HL-60 (cell line): ENCODE results near the gene TMC1.

Experiments
- DNase-seq, 2 experiments: peaks; one replicate each; pipeline ENCODE4 v3.0.0-alpha.2; 2010 to 2020; ENCODE audit warnings: low read depth in 1 of 2, low spot score in 1 of 2
- H3K27ac ChIP-seq: fragments of 250-450 bp; sonication (Bioruptor Pico); replicated peaks from 2 replicates; pipeline ENCODE4 v1.5.1; 2020; ENCODE audit warnings: mild to moderate bottlenecking, moderate library complexity
- H3K27me3 ChIP-seq: fragments of 250-450 bp; sonication (Bioruptor Pico); 2 replicates; pipeline ENCODE4 v1.5.1; 2021; ENCODE audit warnings: mild to moderate bottlenecking, moderate library complexity; ENCODE audit not compliant: insufficient read depth, poor library complexity, severe bottlenecking
- H3K4me3 ChIP-seq: replicated peaks from 2 replicates; pipeline ENCODE4 v1.5.1; 2011; ENCODE audit warnings: mild to moderate bottlenecking, control low read depth, low read length; ENCODE audit not compliant: insufficient read depth
- GABPA ChIP-seq: IDR thresholded peaks from 2 replicates; pipeline ENCODE4 v1.6.1; 2012; ENCODE audit warnings: low read depth
- POLR2AphosphoS5 ChIP-seq: IDR thresholded peaks from 2 replicates; pipeline ENCODE4 v1.6.1; 2012; ENCODE audit warnings: low read depth
- SPI1 ChIP-seq: IDR thresholded peaks from 2 replicates; pipeline ENCODE4 v1.6.1; 2012; ENCODE audit warnings: low read depth, mild to moderate bottlenecking, borderline replicate concordance
- TF ChIP-seq, protein P1 (sequence below): IDR thresholded peaks from 2 replicates; pipeline ENCODE4 v1.6.1; 2012; ENCODE audit warnings: low read depth; ENCODE audit not compliant: insufficient replicate concordance
- TF ChIP-seq, protein P2 (sequence below): IDR thresholded peaks from one replicate; pipeline ENCODE4 v1.5.1; 2011; ENCODE audit warnings: low read length, control low read depth, inconsistent platforms; ENCODE audit not compliant: insufficient read depth

TMC1 gene

DNA sequence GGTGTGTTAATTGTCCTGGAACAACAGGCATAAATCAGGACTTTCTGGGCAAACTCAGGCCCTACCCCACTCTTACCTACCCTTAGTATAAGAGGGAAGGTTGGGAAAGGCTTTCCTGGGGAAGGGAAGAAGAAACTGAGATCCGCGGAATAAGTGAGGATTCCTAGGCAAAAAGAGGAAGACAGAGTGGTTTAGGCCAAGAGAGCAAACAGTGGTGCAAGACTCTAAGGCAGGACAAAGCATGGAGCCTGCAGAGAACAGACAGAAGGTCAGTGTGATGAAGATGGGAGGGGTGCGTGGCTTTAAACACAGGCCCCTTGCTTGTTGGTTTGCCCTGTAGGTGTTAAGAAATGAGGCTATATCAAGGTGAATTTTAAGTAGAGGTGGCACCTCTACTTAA is 69.4 kb downstream of the TMC1 start:
- DNase-seq, result no peak
- peak; percentile 58 for TF ChIP-seq SPI1
- TF ChIP-seq, protein P1, sequence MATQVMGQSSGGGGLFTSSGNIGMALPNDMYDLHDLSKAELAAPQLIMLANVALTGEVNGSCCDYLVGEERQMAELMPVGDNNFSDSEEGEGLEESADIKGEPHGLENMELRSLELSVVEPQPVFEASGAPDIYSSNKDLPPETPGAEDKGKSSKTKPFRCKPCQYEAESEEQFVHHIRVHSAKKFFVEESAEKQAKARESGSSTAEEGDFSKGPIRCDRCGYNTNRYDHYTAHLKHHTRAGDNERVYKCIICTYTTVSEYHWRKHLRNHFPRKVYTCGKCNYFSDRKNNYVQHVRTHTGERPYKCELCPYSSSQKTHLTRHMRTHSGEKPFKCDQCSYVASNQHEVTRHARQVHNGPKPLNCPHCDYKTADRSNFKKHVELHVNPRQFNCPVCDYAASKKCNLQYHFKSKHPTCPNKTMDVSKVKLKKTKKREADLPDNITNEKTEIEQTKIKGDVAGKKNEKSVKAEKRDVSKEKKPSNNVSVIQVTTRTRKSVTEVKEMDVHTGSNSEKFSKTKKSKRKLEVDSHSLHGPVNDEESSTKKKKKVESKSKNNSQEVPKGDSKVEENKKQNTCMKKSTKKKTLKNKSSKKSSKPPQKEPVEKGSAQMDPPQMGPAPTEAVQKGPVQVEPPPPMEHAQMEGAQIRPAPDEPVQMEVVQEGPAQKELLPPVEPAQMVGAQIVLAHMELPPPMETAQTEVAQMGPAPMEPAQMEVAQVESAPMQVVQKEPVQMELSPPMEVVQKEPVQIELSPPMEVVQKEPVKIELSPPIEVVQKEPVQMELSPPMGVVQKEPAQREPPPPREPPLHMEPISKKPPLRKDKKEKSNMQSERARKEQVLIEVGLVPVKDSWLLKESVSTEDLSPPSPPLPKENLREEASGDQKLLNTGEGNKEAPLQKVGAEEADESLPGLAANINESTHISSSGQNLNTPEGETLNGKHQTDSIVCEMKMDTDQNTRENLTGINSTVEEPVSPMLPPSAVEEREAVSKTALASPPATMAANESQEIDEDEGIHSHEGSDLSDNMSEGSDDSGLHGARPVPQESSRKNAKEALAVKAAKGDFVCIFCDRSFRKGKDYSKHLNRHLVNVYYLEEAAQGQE, result no peak
- no peak for TF ChIP-seq GABPA
- TF ChIP-seq, protein P2, sequence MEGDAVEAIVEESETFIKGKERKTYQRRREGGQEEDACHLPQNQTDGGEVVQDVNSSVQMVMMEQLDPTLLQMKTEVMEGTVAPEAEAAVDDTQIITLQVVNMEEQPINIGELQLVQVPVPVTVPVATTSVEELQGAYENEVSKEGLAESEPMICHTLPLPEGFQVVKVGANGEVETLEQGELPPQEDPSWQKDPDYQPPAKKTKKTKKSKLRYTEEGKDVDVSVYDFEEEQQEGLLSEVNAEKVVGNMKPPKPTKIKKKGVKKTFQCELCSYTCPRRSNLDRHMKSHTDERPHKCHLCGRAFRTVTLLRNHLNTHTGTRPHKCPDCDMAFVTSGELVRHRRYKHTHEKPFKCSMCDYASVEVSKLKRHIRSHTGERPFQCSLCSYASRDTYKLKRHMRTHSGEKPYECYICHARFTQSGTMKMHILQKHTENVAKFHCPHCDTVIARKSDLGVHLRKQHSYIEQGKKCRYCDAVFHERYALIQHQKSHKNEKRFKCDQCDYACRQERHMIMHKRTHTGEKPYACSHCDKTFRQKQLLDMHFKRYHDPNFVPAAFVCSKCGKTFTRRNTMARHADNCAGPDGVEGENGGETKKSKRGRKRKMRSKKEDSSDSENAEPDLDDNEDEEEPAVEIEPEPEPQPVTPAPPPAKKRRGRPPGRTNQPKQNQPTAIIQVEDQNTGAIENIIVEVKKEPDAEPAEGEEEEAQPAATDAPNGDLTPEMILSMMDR, result no peak
- TF ChIP-seq POLR2AphosphoS5, result no peak
- no peaks in the 10 kb centered on the region for H3K27me3 ChIP-seq
- no peak overlapping the region for H3K27ac ChIP-seq
- no peak overlapping the region for H3K4me3 ChIP-seq

DNA sequence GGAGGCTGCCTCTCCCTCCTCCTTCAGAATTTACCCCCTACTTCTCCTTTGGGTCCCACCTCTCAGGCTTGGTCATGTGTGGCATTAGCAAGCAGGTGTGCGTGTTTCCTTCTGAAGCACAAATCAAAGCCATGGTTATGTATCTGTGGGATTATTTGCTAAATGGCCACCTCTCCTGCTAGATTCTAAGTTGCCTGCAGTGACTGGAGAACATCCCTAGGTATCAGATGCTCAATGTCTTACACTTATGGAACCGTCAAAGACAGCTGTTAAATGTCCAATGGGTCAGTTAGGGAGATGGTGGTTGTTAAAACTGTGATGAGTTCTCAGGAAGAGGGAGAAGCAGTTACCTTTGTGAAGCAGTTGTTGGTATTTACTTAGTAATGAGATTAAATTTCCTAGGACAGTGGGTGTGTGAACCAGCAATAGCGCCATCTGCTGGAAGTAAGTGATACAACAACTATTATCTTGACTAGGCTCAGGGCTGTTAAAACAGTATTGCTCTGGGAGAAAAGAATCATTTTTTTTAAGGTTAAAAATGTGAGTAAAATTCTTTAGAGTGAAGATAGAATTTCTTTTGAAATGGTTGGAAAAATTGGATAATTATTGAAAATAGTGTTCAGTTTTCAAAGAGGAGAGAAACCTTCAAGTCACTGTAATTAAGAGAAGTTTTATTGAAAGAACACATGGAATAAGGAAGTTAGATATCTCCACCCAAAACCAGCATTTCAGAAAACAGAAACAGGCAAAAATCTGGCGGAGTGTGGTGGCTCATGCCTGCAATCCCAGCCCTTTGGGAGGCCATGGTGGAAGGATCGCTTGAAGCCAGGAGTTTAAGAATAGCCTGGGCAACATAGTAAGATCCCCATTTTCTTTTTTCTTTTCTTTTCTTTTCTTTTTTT is 71.3 kb downstream of the TMC1 start:
- DNase-seq, result peak in 1 of 2 experiments; percentile 51
- H3K27ac ChIP-seq, result no peak overlapping the region
- TF ChIP-seq, protein P1, result no peak
- TF ChIP-seq, protein P2, result peak; percentile 55
- H3K27me3 ChIP-seq, result no peaks in the 10 kb centered on the region
- H3K4me3 ChIP-seq, result no peak overlapping the region

DNA sequence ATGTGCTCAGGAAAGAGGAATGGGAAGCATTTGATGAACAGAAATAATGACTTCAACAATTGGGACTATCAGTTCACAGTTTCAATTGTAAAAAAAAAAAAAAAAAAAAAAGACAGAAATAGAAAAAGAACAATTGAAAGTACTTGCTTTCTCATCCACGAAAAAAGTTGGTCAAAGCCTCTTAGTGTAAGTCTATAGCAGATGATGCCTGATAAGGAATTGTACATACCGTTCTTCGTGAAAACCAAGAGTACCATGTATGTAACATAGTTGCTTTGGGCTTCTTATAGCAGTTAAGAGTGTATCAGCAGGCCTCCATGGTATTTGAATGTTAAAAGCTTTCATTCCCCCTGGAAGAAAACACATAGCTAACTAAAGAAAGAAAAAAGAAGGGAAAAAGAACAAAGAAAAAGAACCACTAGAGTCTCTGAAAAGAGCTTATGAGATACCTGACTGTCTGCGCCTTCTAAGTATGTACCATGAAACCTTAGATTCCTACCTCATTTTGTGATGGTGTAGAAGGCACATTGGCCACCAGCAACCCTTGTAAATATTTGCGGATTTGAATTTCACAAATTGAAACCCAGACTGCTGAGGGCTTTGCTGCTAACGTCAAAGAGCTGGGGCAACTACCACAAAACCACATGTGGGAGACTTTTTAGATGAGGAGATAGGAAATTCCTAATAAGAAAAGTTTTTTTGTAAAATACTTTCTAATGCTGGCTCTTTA is 75.2 kb downstream of the TMC1 start:
- H3K27me3 ChIP-seq, result no peaks in the 10 kb centered on the region
- peak in 1 of 2 experiments; percentile 36 for DNase-seq
- no peak overlapping the region for H3K27ac ChIP-seq
- H3K4me3 ChIP-seq, result no peak overlapping the region
- TF ChIP-seq POLR2AphosphoS5 (no peak), GABPA (no peak), SPI1 (no peak)
- TF ChIP-seq, protein P1, result no peak
- TF ChIP-seq, protein P2, result no peak
